Measurements from ENCODE around the gene LAMB3. TPM values are rescaled to one million over a fixed set of nuclear protein-coding genes. Genes with fewer than 3 reads are reported as not detected.

Gene LAMB3
- total RNA-seq, 2 donors from 2014 or later = 92.5 to 110 TPM

DNA sequence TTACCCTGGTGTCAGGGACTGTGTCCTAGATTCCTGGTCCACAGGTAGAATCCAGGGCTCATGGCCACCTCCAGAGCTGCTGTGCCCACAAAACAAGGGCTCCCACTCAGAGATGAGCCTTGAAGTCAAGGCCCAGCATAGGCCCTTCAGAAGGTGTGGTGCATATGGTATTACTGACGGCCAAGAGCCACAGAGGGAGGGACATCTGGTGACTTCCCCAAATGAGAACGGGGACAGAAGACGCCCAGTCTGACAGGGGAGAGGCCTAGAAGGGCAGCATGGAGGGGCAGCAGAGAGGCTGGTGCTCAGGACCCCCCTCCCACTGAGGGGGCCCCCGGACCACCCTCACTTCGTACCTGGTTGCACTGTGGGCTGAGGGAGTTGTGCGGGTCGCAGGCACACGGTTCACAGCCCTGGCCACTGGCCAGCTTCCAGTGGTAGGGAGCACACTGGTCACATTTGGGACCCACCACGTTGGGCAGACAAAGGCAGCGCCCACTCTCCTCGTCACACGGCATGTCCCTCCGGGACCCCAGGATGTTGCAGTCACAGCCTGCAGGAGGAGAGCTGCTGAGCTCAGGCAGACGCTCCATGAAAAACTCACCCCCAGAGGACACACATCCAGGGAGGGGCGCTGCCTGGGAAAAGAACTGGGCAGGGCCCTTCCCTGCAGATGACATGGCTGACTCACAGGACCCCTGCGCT is 25.0 kb downstream of the LAMB3 start:
- Histone ChIP-seq H3K27ac (no peak overlapping the region), H3K4me3 (no peak overlapping the region), H3K9me3 (no peaks in the 10 kb centered on the region), H3K27me3 (no peaks in the 10 kb centered on the region), H3K9ac (ENCODE audit: low read depth in 2 of 2, low read length in 2 of 2) (no peak overlapping the region), H3K4me1 (no peaks in the 10 kb centered on the region), H3K36me3 (peaks cover 6% of the 10 kb centered on the region)
- intact Hi-C loops (cut with DNase I) = loop anchor here (5.0 kb wide), 1 partner anchor 50 kb away; no protein-coding TSS in a partner anchor
- DNase-seq = no peak
- TF ChIP-seq, protein P1, sequence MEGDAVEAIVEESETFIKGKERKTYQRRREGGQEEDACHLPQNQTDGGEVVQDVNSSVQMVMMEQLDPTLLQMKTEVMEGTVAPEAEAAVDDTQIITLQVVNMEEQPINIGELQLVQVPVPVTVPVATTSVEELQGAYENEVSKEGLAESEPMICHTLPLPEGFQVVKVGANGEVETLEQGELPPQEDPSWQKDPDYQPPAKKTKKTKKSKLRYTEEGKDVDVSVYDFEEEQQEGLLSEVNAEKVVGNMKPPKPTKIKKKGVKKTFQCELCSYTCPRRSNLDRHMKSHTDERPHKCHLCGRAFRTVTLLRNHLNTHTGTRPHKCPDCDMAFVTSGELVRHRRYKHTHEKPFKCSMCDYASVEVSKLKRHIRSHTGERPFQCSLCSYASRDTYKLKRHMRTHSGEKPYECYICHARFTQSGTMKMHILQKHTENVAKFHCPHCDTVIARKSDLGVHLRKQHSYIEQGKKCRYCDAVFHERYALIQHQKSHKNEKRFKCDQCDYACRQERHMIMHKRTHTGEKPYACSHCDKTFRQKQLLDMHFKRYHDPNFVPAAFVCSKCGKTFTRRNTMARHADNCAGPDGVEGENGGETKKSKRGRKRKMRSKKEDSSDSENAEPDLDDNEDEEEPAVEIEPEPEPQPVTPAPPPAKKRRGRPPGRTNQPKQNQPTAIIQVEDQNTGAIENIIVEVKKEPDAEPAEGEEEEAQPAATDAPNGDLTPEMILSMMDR (IDR thresholded peaks at IDR 0.05) = no peak

DNA sequence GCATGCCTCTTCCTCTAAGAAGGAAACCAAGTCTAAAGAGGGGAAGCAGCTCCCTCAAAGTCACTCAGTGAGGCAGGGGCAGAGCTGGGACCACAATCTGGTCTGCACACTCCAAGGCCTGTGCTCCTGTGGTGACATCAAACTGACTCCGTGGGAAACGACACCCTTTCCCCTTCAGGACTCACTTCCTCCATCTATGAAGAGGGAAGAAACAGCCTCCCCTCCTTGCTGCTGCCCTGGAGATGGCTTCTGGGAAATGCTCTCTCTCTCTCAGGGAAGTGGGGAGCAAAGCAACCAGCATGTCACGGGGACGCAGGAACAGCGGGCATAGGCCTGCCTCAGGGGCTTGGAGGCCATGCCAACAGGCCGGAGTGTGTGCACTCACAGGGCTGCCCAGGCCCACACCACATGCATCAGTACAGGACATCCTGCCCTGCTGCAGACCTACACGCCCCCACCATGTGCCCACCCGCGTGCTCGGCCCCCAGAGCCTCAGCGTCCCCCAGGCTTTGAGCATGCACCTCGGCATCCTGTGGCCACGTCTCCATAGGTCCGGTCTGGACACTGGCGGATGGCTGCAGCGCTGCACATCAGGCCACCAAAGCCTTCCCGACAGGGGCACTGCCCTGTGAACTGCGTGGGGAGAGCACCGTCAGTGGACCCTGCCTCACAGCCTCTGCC is 25.7 kb downstream of the LAMB3 start:
- DNase-seq = no peak
- no peak overlapping the region for H3K9ac ChIP-seq (ENCODE audit: low read depth in 2 of 2, low read length in 2 of 2)
- TF ChIP-seq, protein P1 (IDR thresholded peaks at IDR 0.05) = no peak
- no peaks in the 10 kb centered on the region for H3K27me3 ChIP-seq
- H3K36me3 ChIP-seq = peaks cover 6% of the 10 kb centered on the region
- H3K9me3 ChIP-seq = no peaks in the 10 kb centered on the region
- H3K4me1 ChIP-seq = no peaks in the 10 kb centered on the region
- no peak overlapping the region for H3K4me3 ChIP-seq
- intact Hi-C loops (cut with DNase I) = loop anchor here (5.0 kb wide), 1 partner anchor 49 kb away; no protein-coding TSS in a partner anchor
- H3K27ac ChIP-seq = no peak overlapping the region

DNA sequence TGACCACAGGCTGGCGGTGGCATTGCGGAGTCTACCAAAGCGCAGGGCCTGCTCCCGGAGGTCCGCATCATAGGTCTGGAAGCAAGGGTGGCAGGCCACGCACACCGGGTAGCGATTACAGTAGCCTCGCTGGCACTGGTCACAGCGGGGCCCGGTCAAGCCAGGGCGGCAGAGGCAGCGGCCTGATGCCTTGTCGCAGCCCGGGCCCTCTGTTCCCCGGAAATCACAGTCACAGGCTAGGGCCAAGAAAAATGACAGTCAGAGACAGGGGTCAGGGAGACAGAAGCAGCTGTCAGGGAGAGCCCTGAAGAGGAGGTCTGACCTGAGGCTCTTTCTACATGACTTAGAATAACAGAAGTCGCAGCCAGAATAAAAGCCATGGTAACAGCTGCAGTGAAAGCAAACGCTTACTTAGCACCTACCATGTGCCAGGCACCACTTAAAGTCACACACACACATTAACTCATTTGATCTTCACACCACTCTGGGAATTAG is 26.4 kb downstream of the LAMB3 start:
- intact Hi-C loops (cut with DNase I) = loop anchor here (5.0 kb wide), 1 partner anchor 49 kb away; no protein-coding TSS in a partner anchor
- DNase-seq = no peak

DNA sequence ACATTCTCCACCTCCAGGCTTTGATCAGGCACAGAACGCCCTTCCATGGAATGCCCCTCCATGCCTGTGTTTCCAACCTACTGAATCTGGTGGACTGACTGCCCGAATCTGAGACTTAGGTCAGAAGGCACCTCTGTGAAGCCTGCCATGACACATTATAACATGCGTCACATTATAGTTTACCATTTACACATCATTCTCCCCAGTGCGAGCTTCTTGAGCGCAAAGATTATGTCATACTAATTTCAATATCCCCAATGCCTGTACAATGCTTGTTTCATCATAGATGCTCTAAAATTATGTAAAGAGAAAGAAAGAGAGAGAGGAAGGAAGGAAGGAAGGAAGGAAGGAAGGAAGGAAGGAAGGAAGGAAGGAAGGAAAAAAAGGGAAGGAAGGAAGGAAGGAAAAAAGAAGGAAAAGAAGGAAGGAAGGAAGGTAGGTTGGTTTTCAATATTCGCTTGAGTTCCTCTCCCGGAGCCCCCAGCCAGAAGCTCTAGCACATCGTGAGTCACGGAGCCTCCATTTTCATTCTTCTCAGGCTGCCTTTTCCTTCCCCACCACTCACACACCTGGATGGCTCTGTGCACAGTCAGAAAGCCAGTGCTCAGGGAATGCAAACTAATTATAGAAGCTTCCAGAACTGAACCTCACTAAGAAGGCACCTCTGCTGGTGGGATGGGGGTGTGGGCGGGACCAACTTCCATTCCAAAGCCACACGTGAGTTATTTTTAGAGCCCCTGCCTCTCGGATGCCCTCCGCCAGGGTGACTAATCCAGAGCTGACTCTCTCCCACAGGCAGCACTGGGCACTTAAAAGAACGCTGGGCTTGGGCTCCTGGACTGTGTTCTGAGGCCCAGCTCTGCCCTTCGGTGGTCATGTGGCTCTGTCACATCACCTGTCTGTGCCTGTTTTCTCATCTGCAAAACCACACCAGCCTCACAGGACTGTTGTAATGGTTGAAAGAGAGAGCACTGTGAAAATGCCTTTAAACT is 27.4 kb downstream of the LAMB3 start:
- Histone ChIP-seq H3K27me3 (no peaks in the 10 kb centered on the region), H3K4me3 (no peak overlapping the region), H3K9me3 (no peaks in the 10 kb centered on the region), H3K9ac (ENCODE audit: low read depth in 2 of 2, low read length in 2 of 2) (no peak overlapping the region), H3K36me3 (peaks cover 6% of the 10 kb centered on the region), H3K27ac (no peak overlapping the region), H3K4me1 (no peaks in the 10 kb centered on the region)
- intact Hi-C loops (cut with DNase I) = loop anchor here (5.0 kb wide), 1 partner anchor 48 kb away; no protein-coding TSS in a partner anchor
- DNase-seq = no peak
- TF ChIP-seq, protein P1 (IDR thresholded peaks at IDR 0.05) = no peak

More for the DNA sequence above, 26.4 kb downstream of the LAMB3 start:
- H3K27ac ChIP-seq = no peak overlapping the region
- H3K36me3 ChIP-seq = peaks cover 6% of the 10 kb centered on the region
- TF ChIP-seq, protein P1 (IDR thresholded peaks at IDR 0.05) = no peak
- H3K9me3 ChIP-seq = no peaks in the 10 kb centered on the region
- H3K27me3 ChIP-seq = no peaks in the 10 kb centered on the region
- no peak overlapping the region for H3K9ac ChIP-seq (ENCODE audit: low read depth in 2 of 2, low read length in 2 of 2)
- no peak overlapping the region for H3K4me3 ChIP-seq
- no peaks in the 10 kb centered on the region for H3K4me1 ChIP-seq

Data from colonic mucosa (tissue), 4 donors.